ENCODE results near the gene DDTL. TPM values are rescaled to one million over a fixed set of nuclear protein-coding genes. Genes with fewer than 3 reads are reported as not detected.
"Not testable (repeated sequence)": the region's sequence is repeated elsewhere in the genome, so short reads cannot be mapped to it uniquely, and the experiment has no call there.

The DDTL gene
- total and polyA plus RNA-seq, 3 donors from 2014 or later, result 0.30 to 2.2 TPM; not detected in 1

DNA sequence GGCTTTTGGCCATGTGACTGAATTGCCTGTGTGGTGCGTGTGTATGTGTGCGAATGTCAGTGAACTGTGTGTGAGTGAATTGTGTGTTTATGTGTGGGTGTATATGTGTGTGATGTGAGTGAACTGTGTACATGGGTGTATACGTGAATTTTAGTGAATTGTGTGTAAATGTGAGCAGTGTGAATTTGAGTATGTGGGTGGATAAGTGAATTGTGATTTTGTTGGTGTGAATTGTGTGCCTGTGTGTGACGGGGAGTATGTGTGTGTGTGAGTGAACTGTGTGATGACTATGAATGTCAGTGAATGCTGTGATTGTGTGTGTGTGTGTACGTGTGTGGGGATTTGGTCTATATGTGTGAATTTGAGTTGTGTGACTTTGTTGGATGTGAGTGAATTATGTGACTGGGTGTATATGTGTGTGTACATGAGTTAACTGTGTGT, 3.5 kb downstream of the DDTL start:
- Histone ChIP-seq H3K4me1 (no peaks in the 10 kb centered on the region), H3K27me3 (no peaks in the 10 kb centered on the region), H3K4me3 (no peak overlapping the region), H3K9me3 (no peaks in the 10 kb centered on the region), H3K27ac (no peak overlapping the region), H3K36me3 (ENCODE audit: low read depth, missing control alignments) (no peaks in the 10 kb centered on the region)
- TF ChIP-seq POLR2A (IDR thresholded peaks at IDR 0.05), result no peak
- TF ChIP-seq, protein P1, sequence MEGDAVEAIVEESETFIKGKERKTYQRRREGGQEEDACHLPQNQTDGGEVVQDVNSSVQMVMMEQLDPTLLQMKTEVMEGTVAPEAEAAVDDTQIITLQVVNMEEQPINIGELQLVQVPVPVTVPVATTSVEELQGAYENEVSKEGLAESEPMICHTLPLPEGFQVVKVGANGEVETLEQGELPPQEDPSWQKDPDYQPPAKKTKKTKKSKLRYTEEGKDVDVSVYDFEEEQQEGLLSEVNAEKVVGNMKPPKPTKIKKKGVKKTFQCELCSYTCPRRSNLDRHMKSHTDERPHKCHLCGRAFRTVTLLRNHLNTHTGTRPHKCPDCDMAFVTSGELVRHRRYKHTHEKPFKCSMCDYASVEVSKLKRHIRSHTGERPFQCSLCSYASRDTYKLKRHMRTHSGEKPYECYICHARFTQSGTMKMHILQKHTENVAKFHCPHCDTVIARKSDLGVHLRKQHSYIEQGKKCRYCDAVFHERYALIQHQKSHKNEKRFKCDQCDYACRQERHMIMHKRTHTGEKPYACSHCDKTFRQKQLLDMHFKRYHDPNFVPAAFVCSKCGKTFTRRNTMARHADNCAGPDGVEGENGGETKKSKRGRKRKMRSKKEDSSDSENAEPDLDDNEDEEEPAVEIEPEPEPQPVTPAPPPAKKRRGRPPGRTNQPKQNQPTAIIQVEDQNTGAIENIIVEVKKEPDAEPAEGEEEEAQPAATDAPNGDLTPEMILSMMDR (IDR thresholded peaks at IDR 0.05), result no peak
- DNase-seq, result no peak
- intact Hi-C loops (cut with DNase I; ENCODE audit: low total_unique reads), result loop anchor here (5.0 kb wide), 1 partner anchor 43 kb away; no protein-coding TSS in a partner anchor
- 83 to 93% methylated on average over 5 of the region's 5 CpGs for WGBS, 2 donors

DNA sequence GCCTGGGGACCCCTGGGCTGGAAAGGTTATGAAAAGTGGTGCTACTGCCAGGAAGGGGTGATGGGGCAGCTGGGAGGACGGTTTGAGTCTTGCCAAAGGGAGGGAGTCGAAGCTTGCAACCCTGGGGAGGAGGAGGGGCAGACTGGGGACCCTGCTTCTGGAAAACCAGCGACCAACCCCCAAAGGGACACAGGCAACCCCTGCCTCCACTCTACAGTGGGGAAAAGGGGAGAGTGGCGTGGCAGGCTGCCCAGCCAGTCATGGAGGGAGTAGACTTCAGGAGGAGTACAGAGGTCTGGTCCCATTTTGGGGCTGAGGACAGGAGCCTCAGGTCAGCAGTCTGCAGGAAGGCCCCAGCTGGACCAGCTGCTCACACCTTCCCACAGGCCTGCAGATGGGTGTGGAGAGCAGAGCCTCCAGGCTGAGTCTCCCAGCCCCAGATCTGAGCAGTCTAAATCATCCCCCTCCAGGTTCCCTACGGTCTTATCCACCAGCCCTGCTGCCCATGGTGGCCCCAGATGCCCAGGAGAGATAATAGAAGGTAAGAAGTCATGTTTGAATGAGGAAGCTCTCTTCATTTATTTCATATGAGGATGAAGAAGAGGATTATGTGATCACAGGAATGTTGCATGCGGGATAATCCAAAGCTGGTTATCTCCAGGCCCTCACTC, 4.3 kb downstream of the DDTL start:
- WGBS, 2 donors, result 70 to 78% methylated on average over 6 of the region's 6 CpGs
- no peaks in the 10 kb centered on the region for H3K27me3 ChIP-seq
- TF ChIP-seq POLR2A (IDR thresholded peaks at IDR 0.05), result no peak
- TF ChIP-seq, protein P1 (IDR thresholded peaks at IDR 0.05), result no peak
- H3K4me3 ChIP-seq, result no peak overlapping the region
- no peaks in the 10 kb centered on the region for H3K36me3 ChIP-seq (ENCODE audit: low read depth, missing control alignments)
- intact Hi-C loops (cut with DNase I; ENCODE audit: low total_unique reads), result loop anchor here (5.0 kb wide), 1 partner anchor 44 kb away; no protein-coding TSS in a partner anchor
- H3K9me3 ChIP-seq, result no peaks in the 10 kb centered on the region
- no peak for DNase-seq
- H3K4me1 ChIP-seq, result no peaks in the 10 kb centered on the region
- no peak overlapping the region for H3K27ac ChIP-seq

DNA sequence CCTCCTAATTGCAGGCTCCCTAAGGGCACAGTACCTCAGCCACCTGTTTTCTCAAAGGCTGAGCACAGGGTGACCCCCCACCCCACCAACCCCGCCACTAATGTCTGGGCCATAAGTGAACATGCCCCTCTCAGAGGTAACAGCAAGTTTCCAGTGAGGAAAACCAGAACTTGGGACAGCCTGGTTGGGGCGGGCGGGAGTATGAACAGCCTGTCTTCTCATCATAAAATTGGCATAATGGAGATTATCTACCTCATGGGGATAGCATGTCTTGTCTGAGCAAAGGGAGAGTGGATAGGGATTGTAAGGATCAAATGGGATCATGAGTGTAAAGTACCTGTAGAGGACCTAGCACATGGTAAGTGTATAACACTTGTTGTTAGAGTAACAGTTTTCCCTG, 5.2 kb downstream of the DDTL start:
- DNase-seq, result not testable (repeated sequence)

DNA sequence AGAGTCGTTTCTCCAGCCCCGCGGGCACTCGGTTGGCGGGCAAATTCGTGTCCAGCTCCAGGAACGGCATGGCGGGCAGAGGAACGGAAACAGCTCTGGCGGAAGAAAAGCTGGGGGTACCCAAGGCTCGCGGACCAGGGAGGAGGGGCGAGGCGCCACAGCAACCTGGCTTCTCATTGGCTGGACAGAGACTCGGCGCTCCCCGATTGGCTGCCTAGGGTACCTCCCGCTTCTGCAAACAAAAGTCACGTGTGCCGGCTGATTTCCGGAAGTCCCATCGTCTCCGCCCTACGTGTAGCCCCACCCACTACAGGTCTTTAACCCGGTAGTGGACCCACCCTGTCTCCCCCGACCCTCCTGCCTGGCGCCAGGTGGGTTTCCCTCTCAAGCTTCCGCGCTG, 7.7 kb downstream of the DDTL start, which contains the start of gene DDT:
Gene DDT, minus strand, starts transcription at position 97 of the 400 bp plus-strand sequence. Its CDS starts 27 bp downstream, at position 70.
- not testable (repeated sequence) for H3K27ac ChIP-seq; H3K4me1 ChIP-seq; H3K4me3 ChIP-seq; H3K27me3 ChIP-seq; H3K36me3 ChIP-seq (ENCODE audit: low read depth, missing control alignments); DNase-seq; H3K9me3 ChIP-seq
- WGBS, 2 donors, result no CpG with 5 or more reads among the region's 29 CpGs
- intact Hi-C loops (cut with DNase I; ENCODE audit: low total_unique reads), result loop anchor here (5.0 kb wide), 1 partner anchor 47 kb away; no protein-coding TSS in a partner anchor

More for the DNA sequence above, 5.2 kb downstream of the DDTL start:
- 95 to 100% methylated on average over 3 of the region's 3 CpGs for WGBS, 2 donors
- H3K27me3 ChIP-seq; H3K27ac ChIP-seq; H3K4me1 ChIP-seq; H3K4me3 ChIP-seq; H3K9me3 ChIP-seq; H3K36me3 ChIP-seq (ENCODE audit: low read depth, missing control alignments): not testable (repeated sequence)
- intact Hi-C loops (cut with DNase I; ENCODE audit: low total_unique reads), result loop anchor here (5.0 kb wide), 1 partner anchor 45 kb away; no protein-coding TSS in a partner anchor

DNA sequence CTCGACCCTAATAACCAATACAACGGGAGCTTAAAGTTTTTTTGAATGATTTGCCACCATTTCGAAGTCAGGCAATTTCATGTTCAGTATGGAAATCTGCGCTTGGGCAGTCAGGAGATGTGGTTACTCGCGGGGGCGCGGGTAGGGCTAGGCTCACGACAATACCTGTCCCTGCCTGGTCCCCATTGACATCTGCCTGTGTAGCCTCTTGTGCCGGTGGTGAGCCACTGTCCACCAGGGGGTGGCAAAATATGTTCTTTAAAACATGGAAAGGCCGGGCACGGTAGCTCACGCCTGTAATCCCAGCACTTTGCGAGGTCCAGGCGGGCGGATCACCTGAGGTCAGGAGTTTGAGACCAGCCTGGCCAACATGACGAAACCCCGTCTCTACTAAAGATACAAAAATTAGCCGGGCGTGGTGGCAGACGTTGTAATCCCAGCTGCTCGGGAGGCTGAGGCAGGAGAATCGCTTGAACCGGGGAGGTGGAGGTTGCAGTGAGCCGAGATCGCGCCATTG, 8.2 kb downstream of the DDTL start:
- not testable (repeated sequence) for H3K36me3 ChIP-seq (ENCODE audit: low read depth, missing control alignments); DNase-seq; H3K9me3 ChIP-seq; H3K27me3 ChIP-seq; H3K4me1 ChIP-seq; H3K4me3 ChIP-seq; H3K27ac ChIP-seq
- no CpG with 5 or more reads among the region's 27 CpGs for WGBS, 2 donors
- intact Hi-C loops (cut with DNase I; ENCODE audit: low total_unique reads), result loop anchor here (5.0 kb wide), 1 partner anchor 48 kb away; no protein-coding TSS in a partner anchor

DNA sequence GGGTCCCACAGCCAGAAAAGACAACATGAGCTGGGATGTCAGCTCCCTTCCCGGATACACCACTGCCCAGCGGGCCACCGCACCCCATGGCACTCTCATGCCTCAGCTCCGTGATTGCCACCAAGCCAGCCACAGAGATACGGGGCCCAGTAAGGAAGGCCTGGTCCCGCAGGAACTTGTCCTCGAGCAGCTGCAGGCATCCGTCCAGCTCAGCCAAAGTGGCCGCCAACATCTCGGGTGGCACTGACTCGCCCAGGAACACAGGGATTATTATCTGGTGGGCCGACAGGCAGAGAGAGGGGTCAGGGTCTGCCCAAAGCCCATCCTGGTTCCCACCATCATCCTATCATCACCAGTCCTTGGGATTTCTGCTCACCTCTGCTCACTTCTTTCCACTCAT, 10.6 kb downstream of the DDTL start:
- H3K9me3 ChIP-seq; H3K27ac ChIP-seq; intact Hi-C loops (cut with DNase I; ENCODE audit: low total_unique reads); H3K4me1 ChIP-seq; H3K4me3 ChIP-seq; H3K36me3 ChIP-seq (ENCODE audit: low read depth, missing control alignments); H3K27me3 ChIP-seq; DNase-seq: not testable (repeated sequence)
- no CpG with 5 or more reads among the region's 12 CpGs for WGBS, 2 donors

DNA sequence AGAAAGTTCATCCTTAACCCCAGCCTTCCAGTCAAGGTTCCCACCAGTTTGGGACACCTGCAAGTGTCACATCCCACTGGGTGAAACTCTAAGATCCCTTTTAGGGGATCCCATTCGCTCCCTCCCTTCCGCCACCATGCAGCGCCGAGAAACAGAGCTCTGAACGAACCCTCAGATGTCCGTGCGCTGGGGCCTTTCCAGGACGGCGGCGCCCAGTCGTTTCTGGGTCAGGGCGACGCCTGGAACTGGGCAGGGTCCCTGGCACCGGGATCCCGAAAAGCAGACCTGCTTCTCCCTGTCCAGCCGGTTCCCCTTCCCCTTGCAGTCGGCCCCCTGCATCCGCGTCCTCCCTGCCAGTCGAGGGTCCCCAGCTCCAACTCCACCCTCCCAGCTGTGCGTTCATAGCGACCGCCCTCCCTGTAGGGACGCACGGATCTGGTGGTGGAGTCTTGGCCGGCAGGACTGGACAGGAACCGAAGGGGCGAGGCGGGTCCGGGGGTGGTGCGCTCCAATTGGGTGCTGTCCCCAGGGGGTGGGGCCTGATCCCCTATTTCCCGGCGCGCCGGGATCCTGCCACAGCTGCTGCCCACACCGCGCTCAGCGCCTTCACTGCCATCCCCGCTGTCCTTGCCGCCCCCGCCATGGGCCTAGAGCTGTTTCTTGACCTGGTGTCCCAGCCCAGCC, 13.0 kb downstream of the DDTL start, which contains the start of gene GSTT2:
Gene GSTT2, plus strand, starts transcription at position 578 of the 684 bp plus-strand sequence.
- H3K4me1 ChIP-seq; H3K4me3 ChIP-seq; DNase-seq; H3K27ac ChIP-seq; H3K27me3 ChIP-seq; intact Hi-C loops (cut with DNase I; ENCODE audit: low total_unique reads); H3K36me3 ChIP-seq (ENCODE audit: low read depth, missing control alignments); H3K9me3 ChIP-seq: not testable (repeated sequence)
- WGBS, 2 donors, result no CpG with 5 or more reads among the region's 41 CpGs

DNA sequence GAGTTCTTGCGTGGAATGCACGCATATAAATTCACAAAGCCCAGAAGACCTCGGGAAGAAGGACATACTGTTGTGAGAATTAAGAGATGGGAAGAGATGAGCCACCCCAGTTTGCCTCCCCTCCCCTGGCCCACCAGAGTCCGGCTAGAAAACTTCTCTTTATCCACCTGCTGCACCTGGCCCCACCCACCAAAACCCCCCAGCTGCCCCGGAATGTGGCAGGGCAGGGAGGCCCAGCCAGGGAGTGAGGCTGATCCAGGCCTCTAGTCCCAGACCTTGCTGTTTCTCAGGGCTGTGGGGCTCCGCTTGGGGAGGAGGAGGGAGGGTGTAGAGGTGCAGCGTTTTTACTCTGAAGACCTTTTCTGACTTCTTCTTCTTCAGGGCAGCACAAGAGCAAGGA, 13.9 kb downstream of the DDTL start:
- H3K36me3 ChIP-seq (ENCODE audit: low read depth, missing control alignments); H3K9me3 ChIP-seq; H3K4me3 ChIP-seq; intact Hi-C loops (cut with DNase I; ENCODE audit: low total_unique reads); DNase-seq; H3K27ac ChIP-seq; H3K4me1 ChIP-seq; H3K27me3 ChIP-seq: not testable (repeated sequence)
- no CpG with 5 or more reads among the region's 7 CpGs for WGBS, 2 donors

All from testis (tissue), 3 donors.